IMR-90 (cell line): ENCODE results near the gene SLIT3. TPM values are rescaled to one million over a fixed set of nuclear protein-coding genes. Genes with fewer than 3 reads are reported as not detected.

Experiments used
- ATAC-seq: fragments of 200-7000 bp; cut with Tn5 transposase; 2 replicates; pipeline ENCODE4 v1.9.1; 2020; ENCODE audit warnings: low read depth, mild to moderate bottlenecking, moderate library complexity
- BruUV-seq: library from RNA; stranded (reverse); fragments of 400-500 nt; replicated peaks from 2 replicates; lab custom pipeline; 2021; lab: Mats Ljungman, UMichigan
- CTCF ChIA-PET: fragments of 300-600 bp; formaldehyde crosslinking; extraction: SDS; loops from one replicate; lab custom pipeline; 2021; ENCODE audit warnings: antibody characterized with exemption; lab: Yijun Ruan, JAX
- POLR2A ChIA-PET: fragments of 300-600 bp; sonication (Branson Sonifier 250); formaldehyde crosslinking; loops from one replicate; lab custom pipeline; 2022; ENCODE audit warnings: antibody characterized with exemption; ENCODE audit not compliant: unreplicated experiment; lab: Charles Lee
- DNase-seq: peaks from one replicate; pipeline ENCODE4 v3.0.0; 2013
- H2AFZ ChIP-seq: replicated peaks from 2 replicates; pipeline ENCODE3; 2013; ENCODE audit warnings: low read length, mild to moderate bottlenecking; ENCODE audit not compliant: poor library complexity
- H2AK5ac ChIP-seq: 2 replicates; pipeline ENCODE4 v1.6.1; 2013; ENCODE audit warnings: low read depth, low read length, inconsistent platforms
- H2AK9ac ChIP-seq: replicated peaks from 2 replicates; pipeline ENCODE3; 2013; ENCODE audit warnings: mild to moderate bottlenecking, low read depth, low read length, moderate library complexity; ENCODE audit not compliant: poor library complexity
- H2BK120ac ChIP-seq: 2 replicates; pipeline ENCODE4 v1.6.1; 2013; ENCODE audit warnings: low read depth, low read length, inconsistent platforms
- H2BK15ac ChIP-seq: 3 replicates; pipeline ENCODE4 v1.6.1; 2013; ENCODE audit warnings: low read depth, low read length, inconsistent platforms
- H2BK20ac ChIP-seq: 2 replicates; pipeline ENCODE4 v1.6.1; 2013; ENCODE audit warnings: low read depth, mild to moderate bottlenecking, inconsistent platforms, low read length, moderate library complexity
- H2BK5ac ChIP-seq: 2 replicates; pipeline ENCODE4 v1.6.1; 2013; ENCODE audit warnings: mild to moderate bottlenecking, low read depth, low read length, inconsistent platforms; ENCODE audit not compliant: poor library complexity, severe bottlenecking
- H3K14ac ChIP-seq: replicated peaks from 2 replicates; pipeline ENCODE4 v1.6.1; 2013; ENCODE audit warnings: low read depth, low read length, inconsistent platforms
- H3K18ac ChIP-seq: 2 replicates; pipeline ENCODE4 v1.6.1; 2013; ENCODE audit warnings: low read depth, low read length, control low read depth
- H3K23ac ChIP-seq: 2 replicates; pipeline ENCODE4 v1.6.1; 2013; ENCODE audit warnings: low read depth, low read length, inconsistent platforms
- H3K27ac ChIP-seq: 2 replicates; pipeline ENCODE4 v1.5.1; 2013; ENCODE audit warnings: mild to moderate bottlenecking, control low read depth, low read length; ENCODE audit not compliant: insufficient read depth
- H3K27me3 ChIP-seq: 2 replicates; pipeline ENCODE4 v1.6.1; 2013; ENCODE audit warnings: low read length; ENCODE audit not compliant: control insufficient read depth, insufficient read depth
- H3K36me3 ChIP-seq: 2 replicates; pipeline ENCODE4 v1.6.1; 2013; ENCODE audit warnings: low read length, mixed read lengths; ENCODE audit not compliant: control insufficient read depth, insufficient read depth
- H3K4ac ChIP-seq: 2 replicates; pipeline ENCODE4 v1.6.1; 2013; ENCODE audit warnings: low read depth, low read length, inconsistent platforms
- H3K4me1 ChIP-seq: 2 replicates; pipeline ENCODE4 v1.6.1; 2013; ENCODE audit warnings: low read length, mixed read lengths; ENCODE audit not compliant: control insufficient read depth, insufficient read depth
- H3K4me2 ChIP-seq: 2 replicates; pipeline ENCODE4 v1.6.1; 2013; ENCODE audit warnings: low read depth, mild to moderate bottlenecking, control low read depth, low read length, moderate library complexity
- H3K4me3 ChIP-seq: 2 replicates; pipeline ENCODE4 v1.5.1; 2013; ENCODE audit warnings: low read depth, mild to moderate bottlenecking, control low read depth, low read length, moderate library complexity; ENCODE audit not compliant: insufficient read depth
- H3K56ac ChIP-seq: 2 replicates; pipeline ENCODE4 v1.6.1; 2013; ENCODE audit warnings: low read length, inconsistent platforms; ENCODE audit not compliant: insufficient read depth; ENCODE audit errors: extremely low read depth
- H3K79me1 ChIP-seq, 2 experiments: 2 replicates each; pipeline ENCODE4 v1.6.1; 2013; ENCODE audit warnings: low read length in 2 of 2, inconsistent platforms in 1 of 2, low read depth in 1 of 2
- H3K9ac ChIP-seq: 2 replicates; pipeline ENCODE4 v1.6.1; 2013; ENCODE audit warnings: low read depth, low read length, control low read depth
- H3K9me1 ChIP-seq: 2 replicates; pipeline ENCODE4 v1.6.1; 2013; ENCODE audit warnings: low read length, inconsistent platforms; ENCODE audit not compliant: insufficient read depth
- H3K9me3 ChIP-seq: 2 replicates; pipeline ENCODE4 v1.6.1; 2013; ENCODE audit warnings: low read length; ENCODE audit not compliant: control insufficient read depth, insufficient read depth
- H4K20me1 ChIP-seq: 2 replicates; pipeline ENCODE4 v1.6.1; 2013; ENCODE audit warnings: low read length, inconsistent platforms; ENCODE audit not compliant: insufficient read depth
- H4K5ac ChIP-seq: 2 replicates; pipeline ENCODE4 v1.6.1; 2013; ENCODE audit warnings: mild to moderate bottlenecking, low read depth, low read length, control low read depth
- H4K8ac ChIP-seq, 2 experiments: 2 replicates each; pipeline ENCODE4 v1.6.1; 2013; ENCODE audit warnings: low read depth in 2 of 2, low read length in 2 of 2, control low read depth in 1 of 2, inconsistent platforms in 1 of 2
- H4K91ac ChIP-seq: 2 replicates; pipeline ENCODE4 v1.6.1; 2013; ENCODE audit warnings: low read depth, low read length, inconsistent platforms; ENCODE audit not compliant: insufficient read depth
- BHLHE40 ChIP-seq: fragments of 150-350 bp; IDR thresholded peaks from 2 replicates; pipeline ENCODE4 v1.6.1; 2016; ENCODE audit warnings: mild to moderate bottlenecking, low read depth, low read length
- CEBPB ChIP-seq: IDR thresholded peaks from 2 replicates; pipeline ENCODE4 v1.6.1; 2012; ENCODE audit warnings: low read depth, low read length, improper control_type of control experiment
- CHD1 ChIP-seq: IDR thresholded peaks from 2 replicates; pipeline ENCODE4 v1.6.1; 2012; ENCODE audit warnings: low read depth, low read length, improper control_type of control experiment
- FOS ChIP-seq: fragments of 150-350 bp; IDR thresholded peaks from 2 replicates; pipeline ENCODE4 v1.6.1; 2016; ENCODE audit warnings: low read depth, low read length
- MAFK ChIP-seq: IDR thresholded peaks from 2 replicates; pipeline ENCODE4 v1.6.1; 2012; ENCODE audit warnings: low read depth, low read length, improper control_type of control experiment
- RCOR1 ChIP-seq: IDR thresholded peaks from 2 replicates; pipeline ENCODE4 v1.6.1; 2012; ENCODE audit warnings: mild to moderate bottlenecking, low read length, improper control_type of control experiment; ENCODE audit not compliant: insufficient replicate concordance
- RFX5 ChIP-seq: IDR thresholded peaks from 2 replicates; pipeline ENCODE4 v1.8.0; 2012; ENCODE audit warnings: low read depth, mild to moderate bottlenecking, low read length, moderate library complexity
- SMC3 ChIP-seq: fragments of 150-350 bp; IDR thresholded peaks from 2 replicates; pipeline ENCODE4 v1.6.1; 2016; ENCODE audit warnings: low read depth, mild to moderate bottlenecking, antibody characterized with exemption, low read length, moderate library complexity
- WGBS, 2 experiments: methylation state at CpG; one replicate each; pipeline versions ENCODE4 v1.1.5 to v1.1.7; 2013; ENCODE audit warnings: missing lambda C conversion rate in 2 of 2; ENCODE audit not compliant: insufficient read length in 1 of 2; ENCODE audit errors: extremely low coverage in 2 of 2; 5-methylcytosine and 5-hydroxymethylcytosine counted together
- dilution Hi-C: fragments of 300-500 bp; cut with HindIII; formaldehyde crosslinking; loops from one replicate; pipeline ENCODE4 v1.14.3; 2018; ENCODE audit warnings: low sequenced_read_pairs; ENCODE audit not compliant: unreplicated experiment
- in situ Hi-C: fragments of 300-500 bp; cut with MboI; formaldehyde crosslinking; loops from 3 replicates; pipeline ENCODE4 v1.14.3; 2019; ENCODE audit warnings: low sequenced_read_pairs, inconsistent platforms, mixed read lengths
- intact Hi-C: fragments of 100-400 bp; cut with micrococcal nuclease; formaldehyde crosslinking; loops from 2 replicates; pipeline ENCODE4 v1.10.0; 2022
- polyA plus RNA-seq, 3 experiments: library from polyadenylated mRNA; depleted of rRNA; stranded (reverse); fragments of >200 nt; gene quantifications; 2 replicates each; pipeline ENCODE4 v1.2.3, GENCODE V29; 2012; ENCODE audit warnings: low replicate concordance in 1 of 3
- total RNA-seq: library from RNA; depleted of rRNA; stranded (reverse); fragments of >200 nt; gene quantifications from 2 replicates; pipeline ENCODE4 v1.2.3, GENCODE V29; 2012
- TF ChIP-seq, protein P1 (sequence below): conservative IDR thresholded peaks from 2 replicates; pipeline ENCODE4 v1.5.1; 2012; ENCODE audit warnings: mild to moderate bottlenecking, low read depth, low read length, improper control_type of control experiment

SLIT3 gene
- total and polyA plus RNA-seq, 2 of the 4 experiments (the other 2 are of a cell fraction) = 0.18 to 0.50 TPM

DNA sequence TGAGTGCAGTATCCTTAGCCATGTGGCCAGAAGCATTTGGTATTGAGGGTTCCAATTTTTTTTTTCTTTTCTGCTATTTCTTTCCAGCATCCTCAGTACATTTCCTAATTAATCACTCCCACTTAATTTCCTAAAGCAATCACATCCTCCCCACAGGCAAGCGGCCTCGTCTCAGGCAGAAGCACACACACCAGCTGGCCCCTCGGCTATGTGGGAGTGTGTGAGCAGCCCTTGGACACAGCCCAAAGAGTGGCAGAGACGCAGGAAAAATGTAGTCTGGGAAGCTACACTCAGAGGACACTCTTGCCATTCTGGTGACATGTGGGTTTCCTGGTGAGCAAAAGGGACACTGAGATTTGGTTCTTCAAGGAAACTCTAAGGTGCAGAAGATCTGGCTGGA lies 20.7 kb downstream of the SLIT3 start:
- Histone ChIP-seq H4K8ac (no peak overlapping the region), H3K9ac (no peak overlapping the region), H3K4ac (no peak overlapping the region), H3K4me1 (no peaks in the 10 kb centered on the region), H2BK20ac (no peak overlapping the region), H3K23ac (no peak overlapping the region), H2AK9ac (no peak overlapping the region), H3K9me1 (no peaks in the 10 kb centered on the region), H3K79me1 (no peaks in the 10 kb centered on the region), H3K4me2 (no peak overlapping the region), H2AFZ (no peak overlapping the region), H3K56ac (no peak overlapping the region), H3K27ac (no peak overlapping the region), H4K20me1 (no peaks in the 10 kb centered on the region), H2BK15ac (no peak overlapping the region), H4K91ac (no peak overlapping the region), H3K9me3 (no peaks in the 10 kb centered on the region), H3K18ac (no peak overlapping the region), H2BK5ac (no peak overlapping the region), H3K14ac (no peak overlapping the region), H3K36me3 (no peaks in the 10 kb centered on the region), H2AK5ac (no peak overlapping the region), H4K5ac (no peak overlapping the region), H3K4me3 (no peak overlapping the region), H2BK120ac (no peak overlapping the region), H3K27me3 (no peaks in the 10 kb centered on the region)
- in situ Hi-C loops (loop anchor here (25.0 kb wide), 1 partner anchor 1018 kb away; no protein-coding TSS in a partner anchor), dilution Hi-C loops (no loop called here), intact Hi-C loops (no loop called here)
- DNase-seq (no peak), ATAC-seq (no peak)
- WGBS, 2 experiments = no CpG with 5 or more reads among the region's 4 CpGs
- TF ChIP-seq BHLHE40 = no peak
- no peak for TF ChIP-seq SMC3
- TF ChIP-seq RCOR1 = no peak
- no peak for TF ChIP-seq FOS
- TF ChIP-seq RFX5 = no peak
- no peak for TF ChIP-seq MAFK
- TF ChIP-seq CEBPB = no peak
- TF ChIP-seq CHD1 = no peak
- TF ChIP-seq, protein P1, sequence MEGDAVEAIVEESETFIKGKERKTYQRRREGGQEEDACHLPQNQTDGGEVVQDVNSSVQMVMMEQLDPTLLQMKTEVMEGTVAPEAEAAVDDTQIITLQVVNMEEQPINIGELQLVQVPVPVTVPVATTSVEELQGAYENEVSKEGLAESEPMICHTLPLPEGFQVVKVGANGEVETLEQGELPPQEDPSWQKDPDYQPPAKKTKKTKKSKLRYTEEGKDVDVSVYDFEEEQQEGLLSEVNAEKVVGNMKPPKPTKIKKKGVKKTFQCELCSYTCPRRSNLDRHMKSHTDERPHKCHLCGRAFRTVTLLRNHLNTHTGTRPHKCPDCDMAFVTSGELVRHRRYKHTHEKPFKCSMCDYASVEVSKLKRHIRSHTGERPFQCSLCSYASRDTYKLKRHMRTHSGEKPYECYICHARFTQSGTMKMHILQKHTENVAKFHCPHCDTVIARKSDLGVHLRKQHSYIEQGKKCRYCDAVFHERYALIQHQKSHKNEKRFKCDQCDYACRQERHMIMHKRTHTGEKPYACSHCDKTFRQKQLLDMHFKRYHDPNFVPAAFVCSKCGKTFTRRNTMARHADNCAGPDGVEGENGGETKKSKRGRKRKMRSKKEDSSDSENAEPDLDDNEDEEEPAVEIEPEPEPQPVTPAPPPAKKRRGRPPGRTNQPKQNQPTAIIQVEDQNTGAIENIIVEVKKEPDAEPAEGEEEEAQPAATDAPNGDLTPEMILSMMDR = no peak
- no TSS peak for BruUV-seq
- POLR2A ChIA-PET = no interaction called here
- CTCF ChIA-PET = no interaction called here
